OCI-LY7 (cell line): ENCODE data around the gene LMTK3. TPM values are rescaled to one million over a fixed set of nuclear protein-coding genes. Genes with fewer than 3 reads are reported as not detected.

ENCODE experiments used
- BruUV-seq: library from RNA; stranded (reverse); fragments of 400-500 nt; replicated peaks from 2 replicates; lab custom pipeline; 2021; lab: Mats Ljungman, UMichigan
- CTCF ChIA-PET: fragments of 300-600 bp; sonication (Branson Sonifier 250); formaldehyde crosslinking; loops from one replicate; lab custom pipeline; 2022; ENCODE audit warnings: antibody characterized with exemption; ENCODE audit not compliant: unreplicated experiment; lab: Charles Lee
- POLR2A ChIA-PET: fragments of 300-600 bp; sonication (Branson Sonifier 250); formaldehyde crosslinking; loops from one replicate; lab custom pipeline; 2022; ENCODE audit warnings: antibody characterized with exemption; lab: Charles Lee
- DNase-seq: peaks from one replicate; pipeline ENCODE4 v3.0.0-alpha.2; 2015; ENCODE audit warnings: low spot score
- H2AFZ ChIP-seq: fragments of 200-600 bp; sonication (generic), shearing (Covaris generic); 2 replicates; pipeline ENCODE4 v1.6.1; 2014; ENCODE audit warnings: mild to moderate bottlenecking, antibody characterized with exemption, low read length, moderate library complexity
- H3K27ac ChIP-seq: fragments of 200-600 bp; sonication (generic); 2 replicates; pipeline ENCODE4 v1.5.1; 2014; ENCODE audit warnings: mixed run types, low read depth, mild to moderate bottlenecking, moderate library complexity, low read length, inconsistent platforms; ENCODE audit not compliant: poor library complexity, severe bottlenecking
- H3K36me3 ChIP-seq: fragments of 200-600 bp; sonication (generic); 2 replicates; pipeline ENCODE4 v1.6.1; 2014; ENCODE audit warnings: mild to moderate bottlenecking, antibody characterized with exemption, low read length, moderate library complexity, mixed read lengths; ENCODE audit not compliant: insufficient read depth
- H3K4me1 ChIP-seq: fragments of 200-600 bp; sonication (generic); 2 replicates; pipeline ENCODE4 v1.5.1; 2014; ENCODE audit warnings: mild to moderate bottlenecking, low read length; ENCODE audit not compliant: insufficient read depth, poor library complexity, severe bottlenecking
- H3K4me2 ChIP-seq: fragments of 200-600 bp; sonication (generic); 2 replicates; pipeline ENCODE4 v1.6.1; 2014; ENCODE audit warnings: mild to moderate bottlenecking, low read length
- H3K4me3 ChIP-seq: fragments of 200-600 bp; sonication (generic); 2 replicates; pipeline ENCODE4 v1.5.1; 2014; ENCODE audit warnings: mild to moderate bottlenecking, low read depth, low read length; ENCODE audit not compliant: poor library complexity, severe bottlenecking
- H3K79me2 ChIP-seq: fragments of 200-600 bp; sonication (generic); 2 replicates; pipeline ENCODE4 v1.6.1; 2016; ENCODE audit warnings: low read depth, mild to moderate bottlenecking, low read length, moderate library complexity, mixed read lengths; ENCODE audit not compliant: insufficient read depth
- H3K9me2 ChIP-seq: fragments of 200-600 bp; sonication (generic); 2 replicates; pipeline ENCODE4 v1.6.1; 2016; ENCODE audit warnings: mild to moderate bottlenecking, low read length, mixed read lengths; ENCODE audit not compliant: insufficient read depth
- H3K9me3 ChIP-seq: fragments of 200-600 bp; sonication (generic); 2 replicates; pipeline ENCODE4 v1.6.1; 2014; ENCODE audit warnings: mild to moderate bottlenecking, mixed run types, low read length, mixed read lengths
- H4K20me1 ChIP-seq: fragments of 200-600 bp; sonication (generic); 2 replicates; pipeline ENCODE4 v1.6.1; 2014; ENCODE audit warnings: mild to moderate bottlenecking, antibody characterized with exemption, low read length, moderate library complexity, mixed read lengths; ENCODE audit not compliant: insufficient read depth
- CTCF ChIP-seq: fragments of 200-600 bp; sonication (generic); conservative IDR thresholded peaks from 2 replicates; pipeline ENCODE4 v1.5.1; 2014; ENCODE audit warnings: mild to moderate bottlenecking, antibody characterized with exemption, low read length, moderate library complexity, mixed read lengths
- EZH2phosphoT487 ChIP-seq: fragments of 200-600 bp; sonication (generic); IDR thresholded peaks from 2 replicates; pipeline ENCODE4 v1.6.1; 2018; ENCODE audit warnings: low read depth, borderline replicate concordance, mild to moderate bottlenecking, mixed run types, antibody characterized with exemption, low read length, moderate library complexity, mixed read lengths
- intact Hi-C: fragments of 100-400 bp; cut with micrococcal nuclease; formaldehyde crosslinking; loops from one replicate; pipeline ENCODE4 v1.10.0; 2022; ENCODE audit not compliant: unreplicated experiment
- total RNA-seq, 2 experiments: library from RNA; depleted of rRNA in 1 of 2; stranded (reverse); fragments of >200 nt in 1 of 2; shearing (Covaris generic) in 1 of 2; gene quantifications; 2 replicates each; pipeline ENCODE4 v1.2.3, GENCODE V29; 2014 to 2022

Gene LMTK3
- total RNA-seq, 2 experiments from 2014 or later: 1.3 to 9.7 TPM

GRCh38 chr19:48560095-48560530 is 48.5 kb upstream of the LMTK3 start:
- H3K79me2 ChIP-seq: no peaks in the 10 kb centered on the region
- no peak overlapping the region for H3K4me2 ChIP-seq
- peak; percentile 16 for DNase-seq
- ChIA-PET POLR2A (interaction anchor here (0.6 kb wide), 1 partner anchor 19 kb away, joined by 4 read pairs; no protein-coding TSS in a partner anchor), CTCF (no interaction called here)
- no peaks in the 10 kb centered on the region for H3K4me1 ChIP-seq
- no TSS peak for BruUV-seq
- no peak for TF ChIP-seq EZH2phosphoT487
- peak; percentile 50 for TF ChIP-seq CTCF
- intact Hi-C loops: no loop called here
- no peaks in the 10 kb centered on the region for H4K20me1 ChIP-seq
- H2AFZ ChIP-seq: no peak overlapping the region
- H3K9me3 ChIP-seq: no peaks in the 10 kb centered on the region
- no peak overlapping the region for H3K27ac ChIP-seq
- H3K9me2 ChIP-seq: no peaks in the 10 kb centered on the region
- no peak overlapping the region for H3K4me3 ChIP-seq
- H3K36me3 ChIP-seq: no peaks in the 10 kb centered on the region

- no peak overlapping the region for H2AFZ ChIP-seq
- TF ChIP-seq CTCF (no peak), EZH2phosphoT487 (no peak)
- intact Hi-C loops: no loop called here
- H3K4me1 ChIP-seq: no peaks in the 10 kb centered on the region
- H3K9me3 ChIP-seq: no peaks in the 10 kb centered on the region
- H3K36me3 ChIP-seq: no peaks in the 10 kb centered on the region
- CTCF ChIA-PET: no interaction called here
- no peaks in the 10 kb centered on the region for H4K20me1 ChIP-seq
- POLR2A ChIA-PET: interaction anchor here (0.7 kb wide), 1 partner anchor 26 kb away, joined by 5 read pairs; no protein-coding TSS in a partner anchor
- no peak overlapping the region for H3K4me2 ChIP-seq
- no peaks in the 10 kb centered on the region for H3K9me2 ChIP-seq
- no peak overlapping the region for H3K4me3 ChIP-seq
- H3K27ac ChIP-seq: no peak overlapping the region
- BruUV-seq: no TSS peak
- no peak for DNase-seq
- no peaks in the 10 kb centered on the region for H3K79me2 ChIP-seq
These were observed 46.5 kb upstream of the LMTK3 start for GRCh38 chr19:48558018-48558684.

DNA sequence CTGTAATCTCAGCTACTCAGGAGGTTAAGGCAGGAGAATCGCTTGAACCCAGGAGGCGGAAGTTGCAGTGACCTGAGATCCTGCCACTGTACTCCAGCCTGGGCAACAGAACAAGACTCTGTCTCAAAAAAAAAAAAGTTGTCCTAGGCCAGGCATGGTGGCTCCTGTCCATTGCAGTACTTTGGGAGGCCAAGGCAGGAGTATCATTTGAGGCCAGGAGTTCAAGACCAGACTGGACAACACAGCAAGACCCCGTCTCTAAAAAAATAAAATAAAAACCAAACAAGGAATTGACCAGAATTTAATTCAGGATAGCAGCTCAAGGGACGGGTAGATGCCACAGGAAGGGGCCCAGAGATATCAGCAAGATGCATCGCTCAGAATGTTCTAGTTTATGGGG is 45.2 kb upstream of the LMTK3 start:
- intact Hi-C loops: no loop called here
- H3K79me2 ChIP-seq: no peaks in the 10 kb centered on the region
- no peaks in the 10 kb centered on the region for H4K20me1 ChIP-seq
- H3K36me3 ChIP-seq: no peaks in the 10 kb centered on the region
- POLR2A ChIA-PET: no interaction called here
- no peak for DNase-seq
- H3K4me3 ChIP-seq: no peak overlapping the region
- H3K9me3 ChIP-seq: no peaks in the 10 kb centered on the region
- CTCF ChIA-PET: no interaction called here
- no peak overlapping the region for H3K27ac ChIP-seq
- H2AFZ ChIP-seq: no peak overlapping the region
- no peaks in the 10 kb centered on the region for H3K4me1 ChIP-seq
- TF ChIP-seq EZH2phosphoT487 (no peak), CTCF (no peak)
- no peaks in the 10 kb centered on the region for H3K9me2 ChIP-seq
- no peak overlapping the region for H3K4me2 ChIP-seq
- BruUV-seq: no TSS peak
